Keratinocyte (primary cell): ENCODE measurements around the gene KCNH8. TPM values are rescaled to one million over a fixed set of nuclear protein-coding genes. Genes with fewer than 3 reads are reported as not detected.

Source experiments
- DNase-seq: peaks from one replicate; pipeline ENCODE4 v3.0.0-alpha.2; 2011; ENCODE audit warnings: low read depth, missing footprints, low spot score
- FAIRE-seq: peaks from 2 replicates; lab custom pipeline; 2011; peaks lifted over from hg19 to GRCh38; lab: Jason Lieb, UNC
- H2AFZ ChIP-seq: 2 replicates; pipeline ENCODE4 v1.6.0; 2012; ENCODE audit warnings: low read length, control low read depth, inconsistent platforms; ENCODE audit not compliant: control insufficient read depth
- H3K27ac ChIP-seq: 2 replicates; pipeline ENCODE4 v1.5.1; 2011; ENCODE audit warnings: low read length; ENCODE audit not compliant: control insufficient read depth, insufficient read depth
- H3K27me3 ChIP-seq: 3 replicates; pipeline ENCODE4 v1.6.0; 2011; ENCODE audit warnings: low read length; ENCODE audit not compliant: control insufficient read depth, insufficient read depth; ENCODE audit errors: extremely low read depth
- H3K36me3 ChIP-seq, 2 experiments: 2 replicates in 1 of 2; 3 replicates in 1 of 2; pipeline ENCODE4 v1.5.1; 2011; ENCODE audit warnings: low read length in 2 of 2, mild to moderate bottlenecking in 1 of 2; ENCODE audit not compliant: control insufficient read depth in 2 of 2, insufficient read depth in 2 of 2; ENCODE audit errors: extremely low read depth in 1 of 2
- H3K4me1 ChIP-seq: 3 replicates; pipeline ENCODE4 v1.5.1; 2011; ENCODE audit warnings: low read length; ENCODE audit not compliant: control insufficient read depth, insufficient read depth; ENCODE audit errors: extremely low read depth
- H3K4me2 ChIP-seq: 3 replicates; pipeline ENCODE4 v1.6.0; 2011; ENCODE audit warnings: low read depth, low read length; ENCODE audit not compliant: control insufficient read depth, insufficient read depth; ENCODE audit errors: extremely low read depth
- H3K4me3 ChIP-seq, 3 experiments: fragments of 200-600 bp in 1 of 3; sonication (generic) in 1 of 3; 2 replicates in 2 of 3; 3 replicates in 1 of 3; pipeline ENCODE4 v1.5.1; 2011 to 2016; ENCODE audit warnings: low read length in 3 of 3, mild to moderate bottlenecking in 3 of 3, control low read depth in 2 of 3, inconsistent platforms in 1 of 3, low read depth in 1 of 3, mixed read lengths in 1 of 3, mixed run types in 1 of 3, moderate library complexity in 1 of 3; ENCODE audit not compliant: control insufficient read depth in 2 of 3, insufficient read depth in 2 of 3; ENCODE audit errors: extremely low read depth in 1 of 3
- H3K79me2 ChIP-seq: 2 replicates; pipeline ENCODE4 v1.6.0; 2012; ENCODE audit warnings: low read length; ENCODE audit not compliant: control insufficient read depth, insufficient read depth
- H3K9ac ChIP-seq: 3 replicates; pipeline ENCODE4 v1.6.0; 2011; ENCODE audit warnings: low read length; ENCODE audit not compliant: control insufficient read depth, insufficient read depth; ENCODE audit errors: extremely low read depth
- H3K9me1 ChIP-seq: 3 replicates; pipeline ENCODE4 v1.6.0; 2011; ENCODE audit warnings: low read length; ENCODE audit not compliant: control insufficient read depth, insufficient read depth; ENCODE audit errors: extremely low read depth
- H3K9me3 ChIP-seq: 2 replicates; pipeline ENCODE4 v1.5.1; 2012; ENCODE audit warnings: low read depth, low read length; ENCODE audit not compliant: control insufficient read depth
- H4K20me1 ChIP-seq: 3 replicates; pipeline ENCODE4 v1.6.0; 2011; ENCODE audit warnings: low read length; ENCODE audit not compliant: control insufficient read depth, insufficient read depth; ENCODE audit errors: extremely low read depth
- CTCF ChIP-seq, 3 experiments: IDR thresholded peaks in 1 of 3; conservative IDR thresholded peaks in 1 of 3; optimal IDR thresholded peaks in 1 of 3; 2 replicates in 2 of 3; 3 replicates in 1 of 3; pipeline versions ENCODE3 to v1.5.1; 2011; ENCODE audit warnings: low read length in 3 of 3, mild to moderate bottlenecking in 3 of 3, moderate library complexity in 2 of 3, control low read depth in 1 of 3, inconsistent platforms in 1 of 3; ENCODE audit not compliant: insufficient read depth in 2 of 3; ENCODE audit errors: extremely low read depth in 1 of 3
- EZH2 ChIP-seq: IDR thresholded peaks from one replicate; pipeline ENCODE4 v1.6.1; 2012; ENCODE audit warnings: inconsistent platforms, mild to moderate bottlenecking, low read length, moderate library complexity
- dilution Hi-C: fragments of 300-500 bp; cut with MboI; formaldehyde crosslinking; loops from one replicate; pipeline ENCODE4 v1.7.0; 2020; ENCODE audit warnings: low sequenced_read_pairs; ENCODE audit not compliant: extremely low pct_ligation_motif_present
- polyA plus RNA-seq, 5 experiments: library from polyadenylated mRNA; depleted of rRNA in 3 of 5; stranded (reverse) in 3 of 5; stranded (forward) in 1 of 5; unstranded in 1 of 5; fragments of >200 nt; gene quantifications; 1 replicate in 1 of 5; 2 replicates in 3 of 5; 3 replicates in 1 of 5; pipeline versions ENCODE4 v1.2.1 to v1.2.3, GENCODE V29; 2011 to 2012; ENCODE audit warnings: missing spikeins in 2 of 5, low read depth in 1 of 5, low replicate concordance in 1 of 5

KCNH8 gene
- polyA plus RNA-seq, 1 donor (not counting 4 experiments of a cell fraction or from before 2014, with no cell fraction given), result not detected

GRCh38 chr3:19428729-19429128 is 280.4 kb downstream of the KCNH8 start:
- no peak overlapping the region for H3K9ac ChIP-seq
- no peaks in the 10 kb centered on the region for H3K9me1 ChIP-seq
- no peak overlapping the region for H2AFZ ChIP-seq
- H3K27me3 ChIP-seq, result no peaks in the 10 kb centered on the region
- H3K4me2 ChIP-seq, result no peak overlapping the region
- H3K4me3 ChIP-seq, result no peak overlapping the region
- no peaks in the 10 kb centered on the region for H3K9me3 ChIP-seq
- no peak overlapping the region for H3K27ac ChIP-seq
- no peaks in the 10 kb centered on the region for H3K36me3 ChIP-seq
- H3K79me2 ChIP-seq, result no peaks in the 10 kb centered on the region
- no peaks in the 10 kb centered on the region for H3K4me1 ChIP-seq
- TF ChIP-seq CTCF (optimal IDR thresholded peaks at IDR 0.05 in 1 of 3, IDR thresholded peaks at IDR 0.05 in 1 of 3, conservative IDR thresholded peaks at IDR 0.05 in 1 of 3; ENCODE audit: extremely low read depth in 1 of 3, insufficient read depth in 2 of 3, low read length in 3 of 3) (no peak), EZH2 (no peak)
- no peaks in the 10 kb centered on the region for H4K20me1 ChIP-seq
- DNase-seq (no peak), FAIRE-seq (no peak)
- dilution Hi-C loops, result no loop called here

GRCh38 chr3:19432669-19433068 is 284.4 kb downstream of the KCNH8 start:
- Histone ChIP-seq H3K9me1 (no peaks in the 10 kb centered on the region), H3K79me2 (no peaks in the 10 kb centered on the region), H3K4me1 (no peaks in the 10 kb centered on the region), H3K9ac (no peak overlapping the region), H4K20me1 (no peaks in the 10 kb centered on the region), H3K27ac (no peak overlapping the region), H2AFZ (no peak overlapping the region), H3K27me3 (no peaks in the 10 kb centered on the region), H3K4me3 (no peak overlapping the region), H3K4me2 (no peak overlapping the region), H3K36me3 (no peaks in the 10 kb centered on the region), H3K9me3 (no peaks in the 10 kb centered on the region)
- TF ChIP-seq EZH2 (no peak), CTCF (optimal IDR thresholded peaks at IDR 0.05 in 1 of 3, IDR thresholded peaks at IDR 0.05 in 1 of 3, conservative IDR thresholded peaks at IDR 0.05 in 1 of 3; ENCODE audit: extremely low read depth in 1 of 3, insufficient read depth in 2 of 3, low read length in 3 of 3) (no peak)
- no peak for FAIRE-seq
- DNase-seq, result no peak
- dilution Hi-C loops, result no loop called here
